H1 (cell line): ENCODE measurements around the gene DOCK1.

Experiments used
- CEBPB ChIP-seq: IDR thresholded peaks from 2 replicates; pipeline ENCODE4 v1.6.1; 2012; ENCODE audit warnings: low read depth, low read length
- CHD2 ChIP-seq: IDR thresholded peaks from 2 replicates; pipeline ENCODE4 v1.6.1; 2012; ENCODE audit warnings: low read length, improper control_type of control experiment
- CTCF ChIP-seq, 3 experiments: IDR thresholded peaks; 1 replicate in 2 of 3; 2 replicates in 1 of 3; pipeline versions ENCODE4 v1.5.1 to v1.6.1; 2011; ENCODE audit warnings: low read length in 3 of 3, mild to moderate bottlenecking in 3 of 3, inconsistent platforms in 2 of 3, low read depth in 1 of 3, moderate library complexity in 1 of 3; ENCODE audit not compliant: insufficient read depth in 1 of 3; ENCODE audit errors: control extremely low read depth in 1 of 3
- GABPA ChIP-seq: IDR thresholded peaks from 2 replicates; pipeline ENCODE4 v1.6.1; 2011; ENCODE audit warnings: mild to moderate bottlenecking, low read length, moderate library complexity, borderline replicate concordance; ENCODE audit not compliant: insufficient read depth
- POLR2A ChIP-seq, 2 experiments: IDR thresholded peaks; 1 replicate in 1 of 2; 2 replicates in 1 of 2; pipeline ENCODE4 v1.6.1; 2011; ENCODE audit warnings: low read depth in 2 of 2, low read length in 2 of 2, mild to moderate bottlenecking in 2 of 2; ENCODE audit errors: control extremely low read depth in 1 of 2
- SIRT6 ChIP-seq: IDR thresholded peaks from one replicate; pipeline ENCODE4 v1.7.1; 2012; ENCODE audit warnings: low read length, inconsistent platforms
- TAF1 ChIP-seq: IDR thresholded peaks from 2 replicates; pipeline ENCODE4 v1.6.1; 2011; ENCODE audit warnings: mild to moderate bottlenecking, low read depth, low read length
- TCF12 ChIP-seq: IDR thresholded peaks from 2 replicates; pipeline ENCODE4 v1.6.1; 2011; ENCODE audit warnings: low read depth, mild to moderate bottlenecking, low read length

DNA sequence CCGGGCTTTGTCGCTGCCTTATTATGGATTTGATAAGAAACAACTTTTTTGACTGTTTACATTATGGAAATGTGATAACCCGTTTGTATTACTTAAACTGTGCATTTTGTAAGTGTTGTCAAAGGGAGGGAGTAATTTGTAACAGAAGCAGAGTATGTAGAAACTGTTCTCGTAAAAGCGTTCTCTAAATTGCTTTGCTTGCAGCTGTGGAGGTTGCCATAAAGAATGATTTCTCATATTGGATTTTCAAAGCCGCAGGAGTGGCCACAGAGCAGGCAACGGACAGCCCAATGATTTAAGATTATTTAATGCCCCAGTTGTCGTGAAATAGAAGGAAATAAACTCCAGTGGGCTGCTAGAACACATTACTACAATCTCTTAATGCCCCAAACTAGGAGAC, 405.2 kb downstream of the DOCK1 start:
- TF ChIP-seq CTCF (IDR thresholded peaks at IDR 0.05; ENCODE audit: control extremely low read depth in 1 of 3, insufficient read depth in 1 of 3, low read depth in 1 of 3, low read length in 3 of 3): no peak
- no peak for TF ChIP-seq CEBPB
- no peak for TF ChIP-seq CHD2
- no peak for TF ChIP-seq GABPA
- TF ChIP-seq SIRT6: no peak
- no peak for TF ChIP-seq POLR2A (IDR thresholded peaks at IDR 0.05; ENCODE audit: control extremely low read depth in 1 of 2, low read depth in 2 of 2, low read length in 2 of 2)
- TF ChIP-seq TAF1: no peak
- TF ChIP-seq TCF12: no peak
